Stimulated activated naive CD4-positive, alpha-beta T cell (primary cell): ENCODE data around the gene AMPH.
"Not testable (repeated sequence)": the region's sequence is repeated elsewhere in the genome, so short reads cannot be mapped to it uniquely, and the experiment has no call there.

Source experiments
- DNase-seq, 6 experiments: peaks; one replicate each; lab custom pipeline; 2025; lab: John Stamatoyannopoulos, UW

AMPH gene

GRCh38 chr7:38350777-38351176 is 280.4 kb downstream of the AMPH start:
- DNase-seq, result not testable (repeated sequence)

- peak in 5 of 6 experiments; percentile 8 to 64 (median 14) for DNase-seq
Observed at GRCh38 chr7:38349869-38350583, 281.1 kb downstream of the AMPH start.

GRCh38 chr7:38349126-38349795 is 281.9 kb downstream of the AMPH start:
- not testable (repeated sequence) for DNase-seq

- DNase-seq, result peak in 5 of 6 experiments; percentile 8 to 52 (median 30)
Observed at GRCh38 chr7:38345299-38346172, 285.6 kb downstream of the AMPH start.

- DNase-seq, result peak in 1 of 6 experiments; percentile 20
Observed at GRCh38 chr7:38344741-38345140, 286.4 kb downstream of the AMPH start.

DNA sequence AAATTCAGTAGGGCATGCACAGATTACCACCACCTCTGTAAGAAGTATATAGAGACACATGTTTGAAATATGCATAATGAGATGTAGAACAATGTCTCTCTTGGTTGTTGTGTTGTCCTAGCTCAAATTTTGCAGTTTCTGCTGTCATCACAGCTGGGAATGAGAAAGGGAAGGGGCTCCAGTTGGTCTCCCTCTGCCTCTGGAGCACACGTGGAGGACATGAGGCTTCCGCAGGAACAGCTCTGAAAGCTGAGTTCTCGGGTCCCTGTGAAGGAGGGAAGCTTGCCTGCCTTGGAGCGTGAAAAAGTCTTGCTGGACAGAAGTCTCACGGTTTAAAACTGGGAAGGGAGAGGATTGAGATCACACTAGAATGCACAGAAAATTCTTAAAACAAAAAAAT is 289.0 kb downstream of the AMPH start:
- DNase-seq, result not testable (repeated sequence)

DNA sequence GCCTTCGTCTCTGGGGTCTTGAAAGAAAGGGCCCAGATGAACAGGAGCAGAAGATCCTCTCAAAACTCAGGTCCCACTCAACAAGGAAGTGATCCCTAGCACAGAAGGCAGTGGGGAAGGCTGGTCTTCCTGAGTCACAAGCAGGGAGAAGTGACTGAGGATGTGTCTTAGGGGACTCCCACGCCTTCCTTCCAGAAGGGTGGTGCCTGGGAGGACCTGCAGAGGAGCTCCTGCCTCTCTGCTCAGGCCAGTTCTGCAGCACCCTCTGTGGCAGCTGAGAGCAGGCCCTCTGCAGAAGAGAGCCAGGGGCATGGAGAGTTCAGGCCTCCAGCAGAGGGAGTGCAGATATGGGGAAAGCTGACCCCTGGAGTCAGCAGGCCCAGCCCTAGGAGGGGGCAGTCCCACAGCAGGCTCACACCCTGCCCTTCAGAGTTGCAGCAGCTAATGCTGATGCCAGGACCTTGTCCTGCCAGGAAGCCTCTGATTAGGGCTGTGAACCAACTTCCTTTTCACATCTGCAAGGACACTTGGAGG is 289.9 kb downstream of the AMPH start:
- not testable (repeated sequence) for DNase-seq

DNA sequence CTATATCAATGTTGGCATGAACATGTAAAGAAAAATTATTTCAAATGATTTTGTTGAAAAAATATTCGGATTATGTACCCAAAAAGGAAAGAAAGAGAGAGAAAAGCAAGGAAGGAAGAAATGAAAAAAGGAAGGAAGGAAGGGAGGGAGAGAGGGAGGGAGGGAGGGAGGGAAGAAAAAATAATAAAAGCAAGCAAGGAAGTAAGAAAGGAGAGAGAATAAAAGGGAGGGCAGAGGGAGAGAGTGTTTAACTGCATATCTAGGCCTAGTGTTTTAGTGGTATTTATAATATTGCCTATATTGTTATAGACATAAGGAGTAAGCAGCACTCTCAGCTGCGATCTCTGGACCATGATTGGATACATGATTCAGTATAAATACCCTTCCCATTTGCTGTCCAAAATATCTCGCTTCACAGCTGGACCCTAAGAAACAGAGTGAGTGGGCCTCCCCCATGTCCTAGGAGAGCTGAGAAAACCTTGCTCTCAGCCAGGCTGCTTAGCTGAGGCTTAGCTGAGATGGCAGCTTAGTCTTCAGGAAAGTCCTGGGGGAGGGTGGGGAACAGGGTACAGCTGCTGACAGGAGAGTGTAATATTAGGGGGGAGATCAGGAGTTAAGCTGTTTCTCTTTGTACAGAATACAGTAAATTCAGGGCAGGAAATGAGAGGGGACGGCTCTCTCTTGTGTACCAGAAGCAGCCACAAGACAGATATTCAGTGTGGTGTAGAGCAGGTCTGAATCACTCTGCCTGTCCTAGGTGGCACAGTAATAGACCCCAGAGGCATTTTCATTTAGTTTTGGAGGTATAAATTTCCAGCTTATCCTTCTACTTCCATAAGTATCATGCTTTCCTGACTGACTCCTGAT is 291.0 kb downstream of the AMPH start:
- no peak for DNase-seq

DNA sequence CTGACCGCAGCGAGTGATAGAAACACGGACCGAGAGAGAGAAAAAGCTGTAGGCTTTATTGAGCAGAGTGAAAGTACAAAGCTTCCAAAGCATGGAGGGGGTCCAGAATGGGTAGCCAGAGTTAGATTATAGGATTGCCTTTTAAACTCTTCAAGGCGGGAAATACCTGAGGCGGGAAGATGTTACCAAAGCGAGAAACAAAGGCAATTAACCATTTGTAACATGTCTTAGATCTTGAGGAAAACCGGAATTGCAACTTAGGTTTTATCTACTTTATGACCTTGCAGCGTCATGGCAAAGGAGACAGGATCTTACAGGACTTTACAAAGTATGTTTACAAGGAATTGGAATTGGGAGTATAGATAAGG is 295.0 kb downstream of the AMPH start:
- not testable (repeated sequence) for DNase-seq

DNA sequence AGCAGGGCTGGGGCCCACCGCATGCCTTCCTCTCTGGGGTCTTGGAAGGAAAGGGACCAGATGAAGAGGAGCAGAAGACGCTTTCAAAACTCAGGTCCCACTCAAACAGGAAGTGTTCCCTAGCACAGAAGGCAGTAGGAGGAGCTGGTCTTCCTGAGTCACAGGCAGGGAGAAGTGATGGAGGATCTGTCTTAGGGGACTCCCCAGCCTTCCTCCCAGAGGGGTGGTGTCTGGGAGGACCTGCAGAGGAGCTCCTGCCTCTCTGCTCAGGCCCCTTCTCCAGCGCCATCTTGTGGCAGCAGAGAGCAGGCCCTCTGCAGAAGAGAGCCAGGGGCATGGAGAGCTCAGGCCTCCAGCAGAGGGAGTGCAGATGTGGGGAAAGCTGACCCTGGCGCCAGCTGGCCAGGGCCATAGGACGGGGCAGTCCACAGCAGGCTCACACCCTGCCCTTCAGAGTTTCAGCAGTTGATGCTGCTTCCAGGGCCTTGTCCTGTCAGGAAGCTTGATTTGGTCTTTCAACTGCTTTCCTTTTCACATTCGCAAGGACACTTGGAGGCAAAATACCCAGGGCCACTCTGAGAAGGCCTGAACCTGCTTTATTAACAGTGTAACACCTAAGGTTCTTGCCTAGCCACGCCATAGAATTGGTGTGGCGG is 295.6 kb downstream of the AMPH start:
- DNase-seq, result peak; percentile 37 to 76 (median 64)

GRCh38 chr7:38335128-38335491 is 296.1 kb downstream of the AMPH start:
- no peak for DNase-seq

GRCh38 chr7:38334163-38334562 is 297.0 kb downstream of the AMPH start:
- no peak for DNase-seq
